Panc1 (cell line): ENCODE results near the gene ISOC2. TPM values are rescaled to one million over a fixed set of nuclear protein-coding genes. Genes with fewer than 3 reads are reported as not detected.

Experiments
- ATAC-seq: fragments of 200-7000 bp; cut with Tn5 transposase; 2 replicates; pipeline ENCODE4 v1.9.1; 2020; ENCODE audit warnings: mild to moderate bottlenecking, moderate library complexity
- BruUV-seq: library from RNA; stranded (reverse); fragments of 400-500 nt; replicated peaks from 2 replicates; lab custom pipeline; 2021; lab: Mats Ljungman, UMichigan
- CTCF ChIA-PET: fragments of 300-600 bp; sonication (Branson Sonifier 250); formaldehyde crosslinking; loops from one replicate; lab custom pipeline; 2022; ENCODE audit warnings: antibody characterized with exemption; lab: Charles Lee
- POLR2A ChIA-PET: fragments of 300-600 bp; sonication (Branson Sonifier 250); formaldehyde crosslinking; loops from one replicate; lab custom pipeline; 2022; ENCODE audit warnings: antibody characterized with exemption; lab: Charles Lee
- DNase-seq: peaks from one replicate; pipeline ENCODE4 v3.0.0-alpha.2; 2010; ENCODE audit warnings: low read depth, low spot score
- H3K27ac ChIP-seq: 2 replicates; pipeline ENCODE4 v1.5.1; 2011; ENCODE audit warnings: mild to moderate bottlenecking, low read length, inconsistent platforms
- H3K27me3 ChIP-seq: fragments of 200-500 bp; sonication (Bioruptor generic); 2 replicates; pipeline ENCODE4 v1.6.0; 2014; ENCODE audit warnings: low read length, inconsistent platforms; ENCODE audit not compliant: control insufficient read depth, insufficient read depth
- H3K36me3 ChIP-seq: fragments of 200-500 bp; sonication (Bioruptor generic); 2 replicates; pipeline ENCODE4 v1.5.1; 2014; ENCODE audit warnings: inconsistent platforms, mild to moderate bottlenecking, low read length, moderate library complexity; ENCODE audit not compliant: control insufficient read depth, insufficient read depth
- H3K4me1 ChIP-seq: 2 replicates; pipeline ENCODE4 v1.5.1; 2011; ENCODE audit warnings: inconsistent platforms, mild to moderate bottlenecking, low read length, moderate library complexity; ENCODE audit not compliant: control insufficient read depth, insufficient read depth
- H3K4me3 ChIP-seq, 2 experiments: 2 replicates each; pipeline ENCODE4 v1.5.1; 2011 to 2012; ENCODE audit warnings: low read depth in 2 of 2, low read length in 2 of 2, mild to moderate bottlenecking in 2 of 2, inconsistent platforms in 1 of 2, moderate library complexity in 1 of 2
- H3K9me3 ChIP-seq: fragments of 200-500 bp; sonication (Bioruptor generic); 2 replicates; pipeline ENCODE4 v1.5.1; 2014; ENCODE audit warnings: low read depth, mild to moderate bottlenecking, inconsistent platforms, low read length, moderate library complexity; ENCODE audit not compliant: control insufficient read depth, insufficient read depth
- CTCF ChIP-seq: fragments of 450-650 bp; IDR thresholded peaks from 2 replicates; pipeline ENCODE4 v1.5.1; 2017; ENCODE audit warnings: mild to moderate bottlenecking
- POLR2AphosphoS5 ChIP-seq: IDR thresholded peaks from 2 replicates; pipeline ENCODE4 v1.6.1; 2012; ENCODE audit warnings: mild to moderate bottlenecking, low read depth, low read length, moderate library complexity
- REST ChIP-seq, 2 experiments: IDR thresholded peaks; 2 replicates each; pipeline ENCODE4 v1.6.1; 2011 to 2012; ENCODE audit warnings: low read depth in 2 of 2, control low read depth in 1 of 2, low read length in 1 of 2, mild to moderate bottlenecking in 1 of 2, moderate library complexity in 1 of 2; ENCODE audit not compliant: insufficient read depth in 1 of 2
- SIN3A ChIP-seq: IDR thresholded peaks from 2 replicates; pipeline ENCODE4 v1.6.1; 2012; ENCODE audit warnings: low read depth, mild to moderate bottlenecking, low read length, moderate library complexity, borderline replicate concordance; ENCODE audit not compliant: insufficient read depth
- TCF7L2 ChIP-seq: IDR thresholded peaks from 2 replicates; pipeline ENCODE4 v1.6.1; 2011; ENCODE audit warnings: mild to moderate bottlenecking, low read depth, low read length, inconsistent platforms
- in situ Hi-C: cut with HindIII; loops from 2 replicates; pipeline ENCODE4 v1.10.0; 2016; ENCODE audit warnings: low sequenced_read_pairs, low pct_unique_long_range_greater_than_20kb
- intact Hi-C: fragments of 100-400 bp; cut with micrococcal nuclease; formaldehyde crosslinking; loops from one replicate; pipeline ENCODE4 v1.10.0; 2022; ENCODE audit not compliant: unreplicated experiment
- total RNA-seq: library from RNA; stranded (reverse); gene quantifications from one replicate; pipeline ENCODE4 v1.2.1, GENCODE V29; 2021; ENCODE audit not compliant: unreplicated experiment

Gene ISOC2
- total RNA-seq, 1 experiment from 2014 or later, result 150 TPM

- TF ChIP-seq REST (IDR thresholded peaks at IDR 0.05; ENCODE audit: insufficient read depth in 1 of 2, low read depth in 2 of 2, low read length in 1 of 2), result no peak
- BruUV-seq, result no TSS peak
- no peak overlapping the region for H3K4me3 ChIP-seq
- ChIA-PET POLR2A (no interaction called here), CTCF (no interaction called here)
- in situ Hi-C loops (no loop called here), intact Hi-C loops (no loop called here)
- DNase-seq (no peak), ATAC-seq (no peak)
- peak overlapping the region; percentile 94 for H3K27ac ChIP-seq
- H3K4me1 ChIP-seq, result peaks cover 47% of the 10 kb centered on the region
- H3K36me3 ChIP-seq, result no peaks in the 10 kb centered on the region
- no peaks in the 10 kb centered on the region for H3K27me3 ChIP-seq
- H3K9me3 ChIP-seq, result no peaks in the 10 kb centered on the region
Observed at GRCh38 chr19:55474269-55475265, 13.1 kb upstream of the ISOC2 start.

- Histone ChIP-seq H3K27ac (peak overlapping the region; percentile 72), H3K4me1 (peaks cover 45% of the 10 kb centered on the region), H3K36me3 (no peaks in the 10 kb centered on the region), H3K4me3 (no peak overlapping the region), H3K9me3 (no peaks in the 10 kb centered on the region), H3K27me3 (no peaks in the 10 kb centered on the region)
- ATAC-seq (no peak), DNase-seq (no peak)
- BruUV-seq, result no TSS peak
- ChIA-PET POLR2A (interaction anchor here (1.0 kb wide), 1 partner anchor 12 kb away, joined by 3 read pairs; the partner anchor contains the start of gene ISOC2), CTCF (interaction anchor here (0.8 kb wide), 1 partner anchor 12 kb away, joined by 3 read pairs; the partner anchor contains the start of gene NAT14)
- TF ChIP-seq SIN3A (no peak), TCF7L2 (no peak), CTCF (no peak), POLR2AphosphoS5 (no peak), REST (IDR thresholded peaks at IDR 0.05; ENCODE audit: insufficient read depth in 1 of 2, low read depth in 2 of 2, low read length in 1 of 2) (no peak)
- intact Hi-C loops, result no loop called here
- in situ Hi-C loops, result no loop called here
Observed at GRCh38 chr19:55473225-55474012, 12.0 kb upstream of the ISOC2 start.
